Body of pancreas (tissue), 4 donors: ENCODE results near the gene WWOX. TPM values are rescaled to one million over a fixed set of nuclear protein-coding genes. Genes with fewer than 3 reads are reported as not detected.

Experiments
- ATAC-seq: fragments of 150-250 bp; one replicate; pipeline ENCODE4 v1.9.1; 2016
- DNase-seq, 4 donors: peaks; one replicate each; pipeline ENCODE4 v3.0.0-alpha.2; 2019
- H3K27ac ChIP-seq, 4 donors: fragments of 200-600 bp; sonication (generic); 1 replicate in 3 of 4; 2 replicates in 1 of 4; pipeline versions ENCODE4 v1.5.1 to v1.6.1; 2016 to 2019; ENCODE audit warnings: mild to moderate bottlenecking in 1 of 4, mixed read lengths in 1 of 4, moderate library complexity in 1 of 4
- H3K27me3 ChIP-seq, 2 donors: fragments of 200-600 bp; sonication (generic); one replicate each; pipeline ENCODE4 v1.6.0; 2016; ENCODE audit warnings: mild to moderate bottlenecking in 1 of 2
- H3K36me3 ChIP-seq, 2 donors: fragments of 200-600 bp; sonication (generic); replicated peaks in 1 of 2; 2 replicates each; pipeline ENCODE4 v1.5.1; 2016; ENCODE audit warnings: low read depth in 2 of 2; ENCODE audit not compliant: insufficient read depth in 1 of 2
- H3K4me1 ChIP-seq: fragments of 200-600 bp; sonication (generic); one replicate; pipeline ENCODE4 v1.6.0; 2016
- H3K4me3 ChIP-seq, 2 donors: fragments of 200-600 bp; sonication (generic); 1 replicate in 1 of 2; 2 replicates in 1 of 2; pipeline ENCODE4 v1.5.1; 2016 to 2019
- H3K9me3 ChIP-seq, 3 donors: fragments of 200-600 bp; sonication (generic); 1 replicate in 2 of 3; 2 replicates in 1 of 3; pipeline ENCODE4 v1.5.1; 2016
- CTCF ChIP-seq, 7 experiments: fragments of 450-650 bp in 4 of 7; fragments of 200-600 bp in 3 of 7; sonication (generic) in 3 of 7; IDR thresholded peaks; one replicate each; pipeline ENCODE4 v1.5.1; 2016 to 2019; ENCODE audit warnings: antibody characterized with exemption in 7 of 7
- POLR2A ChIP-seq, 3 donors: fragments of 450-650 bp; IDR thresholded peaks; one replicate each; pipeline ENCODE4 v1.6.1; 2016; ENCODE audit warnings: antibody characterized with exemption in 3 of 3, mild to moderate bottlenecking in 2 of 3
- WGBS, 2 donors: methylation state at CpG; one replicate each; pipeline ENCODE4 v1.1.5; 2017; 5-methylcytosine and 5-hydroxymethylcytosine counted together
- intact Hi-C: fragments of 100-400 bp; cut with DNase I; formaldehyde crosslinking; loops from one replicate; pipeline ENCODE4 v1.15.1; 2023
- total RNA-seq, 2 donors: library from RNA; depleted of rRNA; stranded (reverse); fragments of >200 nt; gene quantifications; one replicate each; pipeline ENCODE4 v1.1.0, GENCODE V29; 2016

WWOX gene
- total RNA-seq, 2 donors from 2014 or later = 52.7 to 67.2 TPM

- Histone ChIP-seq H3K27ac (no peak overlapping the region), H3K36me3 (no peaks in the 10 kb centered on the region), H3K9me3 (no peaks in the 10 kb centered on the region), H3K27me3 (no peaks in the 10 kb centered on the region), H3K4me3 (no peak overlapping the region), H3K4me1 (no peaks in the 10 kb centered on the region)
- DNase-seq = no peak
- WGBS, 2 donors = 85 to 86% methylated on average over 4 of the region's 4 CpGs
- no peak for ATAC-seq
- intact Hi-C loops = no loop called here
- no peak for TF ChIP-seq POLR2A (IDR thresholded peaks at IDR 0.05)
- no peak for TF ChIP-seq CTCF (IDR thresholded peaks at IDR 0.05)
These were observed 644.1 kb downstream of the WWOX start for GRCh38 chr16:78743556-78743955.

GRCh38 chr16:78744099-78744498 is 644.6 kb downstream of the WWOX start:
- WGBS, 2 donors = 82 to 94% methylated on average over 5 of the region's 5 CpGs
- DNase-seq = no peak
- Histone ChIP-seq H3K4me3 (no peak overlapping the region), H3K27ac (no peak overlapping the region), H3K4me1 (no peaks in the 10 kb centered on the region), H3K27me3 (no peaks in the 10 kb centered on the region), H3K36me3 (no peaks in the 10 kb centered on the region), H3K9me3 (no peaks in the 10 kb centered on the region)
- intact Hi-C loops = no loop called here
- TF ChIP-seq POLR2A (IDR thresholded peaks at IDR 0.05) (no peak), CTCF (IDR thresholded peaks at IDR 0.05) (no peak)
- ATAC-seq = no peak

GRCh38 chr16:78744796-78745107 is 645.3 kb downstream of the WWOX start:
- 69 to 73% methylated on average over 3 of the region's 3 CpGs for WGBS, 2 donors
- no peaks in the 10 kb centered on the region for H3K4me1 ChIP-seq
- ATAC-seq = no peak
- H3K4me3 ChIP-seq = no peak overlapping the region
- intact Hi-C loops = no loop called here
- H3K27ac ChIP-seq = no peak overlapping the region
- no peak for DNase-seq
- H3K36me3 ChIP-seq = no peaks in the 10 kb centered on the region
- H3K27me3 ChIP-seq = no peaks in the 10 kb centered on the region
- H3K9me3 ChIP-seq = no peaks in the 10 kb centered on the region
- TF ChIP-seq CTCF (IDR thresholded peaks at IDR 0.05) (no peak), POLR2A (IDR thresholded peaks at IDR 0.05) (no peak)

GRCh38 chr16:78745108-78746019 is 645.9 kb downstream of the WWOX start:
- 70 to 73% methylated on average over 7 of the region's 7 CpGs for WGBS, 2 donors
- ATAC-seq (no peak), DNase-seq (no peak)
- no peaks in the 10 kb centered on the region for H3K9me3 ChIP-seq
- no peaks in the 10 kb centered on the region for H3K4me1 ChIP-seq
- no peak for TF ChIP-seq CTCF (IDR thresholded peaks at IDR 0.05)
- TF ChIP-seq POLR2A (IDR thresholded peaks at IDR 0.05) = no peak
- intact Hi-C loops = no loop called here
- no peak overlapping the region for H3K27ac ChIP-seq
- no peak overlapping the region for H3K4me3 ChIP-seq
- no peaks in the 10 kb centered on the region for H3K36me3 ChIP-seq
- no peaks in the 10 kb centered on the region for H3K27me3 ChIP-seq

GRCh38 chr16:78746718-78747117 is 647.3 kb downstream of the WWOX start:
- H3K4me1 ChIP-seq = no peaks in the 10 kb centered on the region
- H3K27me3 ChIP-seq = no peaks in the 10 kb centered on the region
- no peak for TF ChIP-seq POLR2A (IDR thresholded peaks at IDR 0.05)
- H3K9me3 ChIP-seq = no peaks in the 10 kb centered on the region
- DNase-seq = no peak
- WGBS, 2 donors = 92 to 95% methylated on average over 2 of the region's 2 CpGs
- H3K4me3 ChIP-seq = no peak overlapping the region
- no peak overlapping the region for H3K27ac ChIP-seq
- H3K36me3 ChIP-seq = no peaks in the 10 kb centered on the region
- no peak for ATAC-seq
- intact Hi-C loops = no loop called here
